SHP77 treated with DMSO at 0.1 percent for 48 hours (cell line): ENCODE results near the gene RAB18.
"Not testable (repeated sequence)": the region's sequence is repeated elsewhere in the genome, so short reads cannot be mapped to it uniquely, and the experiment has no call there.

Source experiments
- DNase-seq: peaks from one replicate; lab custom pipeline; 2025; lab: John Stamatoyannopoulos, UW

RAB18 gene

DNA sequence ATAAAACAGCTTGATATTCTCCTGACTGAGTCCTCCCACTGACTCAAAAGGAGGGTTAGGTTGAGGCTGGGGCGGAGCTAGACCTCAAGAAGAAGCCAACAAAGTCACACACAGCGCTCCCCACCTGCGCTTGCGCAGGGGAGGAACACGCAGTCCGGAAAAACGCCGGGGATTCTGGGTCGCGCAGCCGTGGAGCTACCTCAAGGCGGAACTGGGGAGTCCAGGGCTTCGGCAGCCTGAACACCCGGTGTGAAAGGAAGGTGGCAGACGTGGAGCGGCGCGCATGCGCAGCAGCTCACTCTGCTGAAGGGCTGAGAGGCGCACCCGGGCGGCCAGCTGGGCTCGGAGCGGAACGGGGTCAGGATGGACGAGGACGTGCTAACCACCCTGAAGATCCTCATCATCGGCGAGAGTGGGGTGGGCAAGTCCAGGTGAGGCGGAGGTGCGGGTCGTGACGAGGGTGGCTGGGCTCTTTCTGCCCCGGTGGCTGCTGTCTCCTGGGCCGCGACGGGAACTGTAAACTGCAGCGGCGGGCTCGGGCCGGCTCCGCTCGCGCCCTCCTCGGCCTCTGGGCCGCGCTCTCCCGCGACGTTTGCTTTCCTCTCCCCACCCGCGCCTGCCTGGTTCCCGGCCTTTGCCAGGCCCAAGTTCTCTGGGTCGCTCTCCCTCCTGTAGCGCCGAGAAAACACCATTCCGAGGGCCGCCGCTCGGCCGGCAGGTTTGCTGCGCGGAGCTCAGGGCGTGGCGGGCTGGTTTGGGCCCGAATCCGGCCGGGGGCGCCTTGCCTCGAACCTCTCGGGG is at the start of gene RAB18:
TSS of gene RAB18 (plus strand) at position 298 of the 801 bp plus-strand sequence. CDS start at position 364, 66 bp downstream.
- peak; percentile 85 for DNase-seq

DNA sequence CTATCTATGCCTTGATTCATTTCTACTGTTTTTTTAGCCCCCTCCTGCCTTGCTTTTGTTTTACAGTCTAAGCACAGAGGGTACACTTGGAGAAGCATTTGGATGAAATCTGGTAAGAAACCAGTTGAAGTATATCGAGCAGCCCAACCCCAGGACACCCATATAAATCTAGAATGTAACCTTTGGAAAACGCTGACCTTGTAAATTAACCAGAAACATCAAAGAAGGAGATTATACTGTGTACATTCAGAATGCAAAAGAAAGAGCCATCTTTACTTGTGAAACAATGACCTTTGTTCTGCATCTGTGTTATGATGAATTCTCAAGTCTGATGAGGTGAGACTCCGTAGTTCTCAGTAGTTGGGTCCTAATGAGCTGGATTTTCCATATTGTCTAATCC is 49.3 kb upstream of the RAB18 start:
- DNase-seq, result no peak

DNA sequence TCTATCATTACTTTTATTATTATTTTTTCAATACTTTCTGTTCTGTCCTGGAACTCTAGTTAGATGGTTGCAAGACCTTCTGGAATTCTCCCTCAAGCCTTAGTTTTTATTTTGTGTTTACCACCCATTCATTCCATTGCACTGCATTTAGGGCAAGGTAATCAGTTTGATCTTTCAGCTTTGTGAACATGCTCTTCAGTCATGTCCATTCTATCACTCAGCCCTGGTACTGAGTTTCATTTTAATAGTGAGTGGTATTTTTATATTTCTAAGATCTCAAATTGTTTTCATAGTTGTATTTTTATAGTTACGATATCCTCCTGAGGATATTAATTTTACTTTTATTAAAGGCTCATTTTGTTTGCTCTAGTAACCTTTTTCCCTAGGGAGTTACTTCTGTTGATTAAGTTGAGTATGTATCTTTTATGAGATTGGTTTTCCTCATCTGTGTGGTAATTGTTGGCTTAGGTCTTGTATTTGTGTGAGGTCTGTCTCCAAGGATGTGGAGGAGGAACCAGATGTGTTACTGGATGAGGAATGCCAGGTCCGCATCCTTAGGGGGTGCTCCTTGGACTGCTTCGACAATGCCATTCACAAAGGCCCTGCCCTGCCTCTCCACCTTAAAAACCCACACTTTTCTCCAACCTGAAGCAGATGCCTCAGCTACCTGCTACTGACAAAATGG is 46.7 kb upstream of the RAB18 start:
- DNase-seq, result no peak

DNA sequence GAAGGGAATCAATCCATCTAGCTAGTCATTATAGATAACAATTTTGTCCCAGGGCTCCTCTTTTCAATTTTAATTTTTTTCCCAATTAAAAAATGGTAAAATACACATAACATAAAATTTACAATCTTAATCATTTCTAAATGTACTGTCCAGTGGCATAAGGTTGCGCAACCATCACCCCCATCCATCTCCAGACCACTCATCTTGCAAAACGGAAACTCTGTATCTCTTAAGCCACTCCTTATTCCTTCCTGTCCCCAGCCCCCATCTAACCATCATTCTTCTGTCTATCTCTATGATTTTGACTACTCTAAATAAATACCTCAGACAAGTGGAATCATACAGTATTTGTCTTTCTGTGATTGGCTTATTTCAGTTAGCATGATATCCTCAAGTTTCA is 46.1 kb upstream of the RAB18 start:
- DNase-seq, result no peak

DNA sequence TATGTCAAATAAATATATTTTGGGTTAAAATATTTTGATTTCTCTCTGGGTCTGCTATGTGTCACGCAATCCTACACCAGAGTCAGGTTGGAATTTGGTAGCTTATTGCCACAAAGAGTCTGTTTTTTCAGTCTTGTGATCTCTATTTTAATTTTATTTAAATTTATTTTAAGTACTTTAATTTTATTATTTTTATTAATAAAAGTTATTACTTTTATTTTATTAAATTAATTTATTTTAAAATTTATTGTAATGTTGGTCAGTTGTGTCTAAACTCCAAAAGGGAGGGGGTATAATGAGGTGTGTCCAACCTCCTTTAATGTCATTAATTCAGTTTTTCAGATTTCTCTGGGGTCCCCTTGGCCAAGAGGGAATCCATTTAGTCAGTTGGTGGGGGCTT is 42.8 kb upstream of the RAB18 start:
- no peak for DNase-seq

DNA sequence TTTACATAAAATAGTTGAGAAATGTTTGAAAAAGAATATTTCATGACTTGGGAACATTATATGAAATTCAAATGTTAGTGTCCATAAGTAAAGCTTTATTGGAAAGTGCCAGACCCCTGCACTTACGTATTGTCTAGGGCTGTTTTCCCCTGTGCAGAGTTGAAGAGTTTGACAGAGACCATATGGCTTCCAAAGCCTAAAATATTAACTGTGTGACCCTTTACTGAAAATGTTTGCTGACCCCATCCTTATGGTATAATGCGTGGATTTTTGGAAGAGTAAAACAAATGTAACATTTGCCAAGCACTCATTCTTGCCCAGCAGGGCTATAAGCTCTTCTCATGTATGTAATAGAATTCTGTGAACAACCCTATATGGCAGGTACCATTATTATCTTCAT is 40.1 kb upstream of the RAB18 start:
- no peak for DNase-seq

DNA sequence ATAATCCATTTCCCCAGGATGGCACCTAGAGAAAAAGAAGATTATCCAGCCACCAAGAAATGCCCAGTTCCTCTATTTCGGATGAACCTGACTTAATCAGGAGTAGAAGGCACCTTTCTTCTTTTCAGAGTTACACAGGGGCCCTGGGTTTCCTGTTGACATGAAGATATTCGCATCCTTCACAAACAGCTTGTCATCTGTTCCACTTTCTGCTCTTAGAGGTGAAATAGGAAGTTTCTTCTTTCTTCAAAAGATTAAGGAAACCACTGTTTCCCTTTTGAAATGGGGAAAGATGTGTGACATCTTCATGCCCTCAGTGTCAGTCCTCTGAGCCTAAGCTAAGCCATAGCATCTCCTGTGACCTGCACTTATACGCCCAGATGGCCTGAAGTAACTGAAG is 39.1 kb upstream of the RAB18 start:
- DNase-seq, result no peak

DNA sequence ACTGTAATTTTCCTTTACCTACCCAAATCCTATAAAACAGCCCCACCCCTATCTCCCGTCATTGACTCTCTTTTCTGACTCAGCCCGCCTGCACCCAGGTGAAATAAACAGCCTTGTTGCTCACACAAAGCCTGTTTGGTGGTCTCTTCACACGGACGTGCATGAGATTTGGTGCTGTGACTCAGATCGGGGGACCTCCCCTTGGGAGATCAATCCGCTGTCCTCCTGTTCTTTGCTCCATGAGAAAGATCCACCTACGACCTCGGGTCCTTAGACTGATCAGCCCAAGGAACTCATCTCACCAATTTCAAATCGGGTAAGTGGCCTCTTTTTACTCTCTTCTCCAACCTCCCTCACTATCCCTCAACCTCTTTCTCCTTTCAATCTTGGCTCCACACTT is 38.5 kb upstream of the RAB18 start:
- DNase-seq, result not testable (repeated sequence)

DNA sequence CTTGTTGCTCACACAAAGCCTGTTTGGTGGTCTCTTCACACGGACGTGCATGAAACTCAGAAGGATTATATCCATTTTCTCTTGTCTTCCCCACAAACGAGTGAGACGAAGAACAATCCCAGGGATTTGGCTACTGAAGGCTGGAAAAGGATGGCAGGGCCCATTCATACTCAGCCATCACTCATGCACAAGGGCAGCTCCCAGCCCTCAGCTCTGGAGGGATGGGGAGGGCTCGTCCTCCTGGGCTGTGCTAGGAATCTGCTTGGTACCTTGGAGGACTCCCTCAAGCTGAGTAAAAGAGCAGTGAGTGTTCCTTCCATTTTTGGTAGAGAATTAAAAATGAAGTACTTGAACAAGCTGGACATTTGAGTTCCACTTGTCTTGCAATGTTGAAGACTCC is 33.2 kb upstream of the RAB18 start:
- DNase-seq, result no peak

DNA sequence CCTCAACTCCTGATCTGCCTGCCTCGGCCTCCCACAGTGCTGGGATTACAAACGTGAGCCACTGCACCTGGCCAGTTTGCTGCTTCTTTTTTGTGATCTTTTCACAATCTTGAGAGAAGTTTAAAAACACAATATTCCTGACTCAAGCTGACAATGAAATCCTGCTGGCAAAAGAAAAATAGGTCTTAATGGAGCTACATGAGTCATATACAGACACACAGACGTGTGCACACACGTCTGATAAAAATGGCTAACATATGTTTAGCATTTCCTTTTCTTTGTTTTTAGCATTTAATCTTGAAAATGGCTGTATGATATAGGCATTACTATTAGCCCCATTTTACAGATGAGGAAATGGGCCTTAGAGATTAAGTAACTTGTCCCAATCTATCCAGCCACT is 29.4 kb upstream of the RAB18 start:
- DNase-seq, result no peak

DNA sequence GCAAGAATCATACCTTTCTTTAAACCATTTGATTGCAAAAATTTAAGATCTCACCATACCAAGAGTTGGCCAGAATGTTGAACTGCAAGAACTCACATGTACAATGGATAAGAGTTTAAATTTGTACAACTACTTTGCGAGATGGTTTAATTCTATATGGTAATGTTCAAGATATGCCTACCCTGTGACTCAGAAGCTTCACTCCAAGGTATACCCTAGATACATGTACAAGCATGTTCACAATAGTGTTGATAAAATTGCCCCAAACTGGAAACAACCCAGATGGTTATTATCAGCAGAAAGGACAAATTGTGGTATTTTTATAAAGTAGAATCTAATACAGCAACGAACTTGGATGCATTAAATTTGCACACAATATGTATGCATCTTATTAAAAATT is 25.1 kb upstream of the RAB18 start:
- no peak for DNase-seq

DNA sequence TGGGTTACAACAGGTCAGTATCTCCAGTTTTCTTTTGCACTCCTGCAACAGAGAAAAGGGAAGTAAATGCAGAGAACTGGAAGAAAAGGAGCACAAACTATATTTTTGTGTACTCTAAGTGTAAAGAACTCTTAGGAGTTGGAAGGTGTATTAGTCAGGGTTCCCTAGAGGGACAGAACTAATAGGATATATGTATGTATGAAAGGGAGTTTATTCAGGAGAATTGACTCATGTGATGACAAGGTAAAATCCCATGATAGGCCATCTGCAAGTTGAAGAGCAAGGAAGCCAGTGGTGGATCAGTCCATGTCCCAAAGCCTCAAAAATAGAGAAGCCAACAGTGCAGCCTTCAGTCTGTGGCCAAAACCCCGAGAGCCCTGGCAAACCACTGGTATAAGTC is 22.6 kb upstream of the RAB18 start:
- DNase-seq, result no peak

DNA sequence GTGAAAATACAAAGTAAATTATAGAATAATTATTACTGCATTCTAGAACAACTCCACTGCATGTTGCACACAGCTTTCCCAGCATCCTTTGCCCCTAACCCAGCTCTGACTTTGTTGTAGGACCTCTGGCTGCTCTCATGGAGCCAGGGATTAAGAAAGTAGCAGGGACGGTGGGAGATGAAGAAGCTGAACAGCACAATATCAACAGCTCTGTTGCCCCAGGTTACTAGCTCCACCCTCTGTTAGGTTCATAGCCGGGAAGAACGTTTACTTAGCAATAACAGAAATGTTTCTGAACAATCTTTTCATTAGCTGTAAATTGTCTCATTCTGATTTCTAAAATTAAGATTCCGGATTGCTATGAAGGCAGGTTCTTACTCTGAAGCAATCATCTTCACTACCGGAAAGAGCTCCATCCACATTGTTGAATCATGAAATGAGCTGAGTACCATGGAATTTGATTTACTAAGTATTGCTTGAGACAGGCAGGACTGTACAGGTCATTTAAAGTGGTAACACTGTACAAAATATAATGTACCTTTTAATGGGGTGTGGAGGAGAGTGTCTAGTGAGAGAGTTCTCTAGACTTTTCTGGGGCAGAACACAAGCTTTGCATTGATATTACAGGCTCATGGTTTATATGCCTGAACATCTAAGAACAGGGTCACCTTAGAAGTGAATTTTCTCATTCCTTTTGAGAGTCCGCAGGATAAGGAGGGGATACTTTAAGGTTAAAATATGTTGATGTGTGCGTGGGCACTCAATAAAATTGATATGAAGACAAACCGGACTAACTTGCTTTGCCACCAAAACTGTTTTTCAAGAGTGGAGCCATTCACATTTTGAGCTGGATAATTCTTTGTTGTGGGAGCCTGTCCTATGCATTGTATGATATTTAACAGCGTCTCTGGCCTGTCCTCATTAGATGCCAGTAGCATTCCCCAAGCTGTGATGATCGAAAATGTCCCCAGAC is 20.8 kb upstream of the RAB18 start:
- no peak for DNase-seq

DNA sequence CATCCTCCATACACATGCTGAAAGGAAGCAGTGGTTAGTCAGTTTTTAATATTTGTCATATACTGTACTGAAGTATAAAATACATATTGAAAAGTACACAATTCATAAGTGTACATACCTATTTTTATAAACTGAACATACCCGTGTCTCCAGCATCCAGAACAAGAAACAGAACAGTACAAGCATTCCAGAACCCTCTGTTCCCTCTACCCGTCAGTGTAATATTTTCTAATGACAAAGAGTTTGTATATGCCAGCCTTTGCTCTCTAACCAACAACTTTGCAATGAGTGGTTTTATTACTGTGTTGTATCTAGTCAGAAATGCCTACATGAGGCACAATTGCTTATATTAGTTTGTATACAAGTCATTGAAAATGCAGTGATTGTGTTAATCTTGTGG is 18.7 kb upstream of the RAB18 start:
- no peak for DNase-seq

DNA sequence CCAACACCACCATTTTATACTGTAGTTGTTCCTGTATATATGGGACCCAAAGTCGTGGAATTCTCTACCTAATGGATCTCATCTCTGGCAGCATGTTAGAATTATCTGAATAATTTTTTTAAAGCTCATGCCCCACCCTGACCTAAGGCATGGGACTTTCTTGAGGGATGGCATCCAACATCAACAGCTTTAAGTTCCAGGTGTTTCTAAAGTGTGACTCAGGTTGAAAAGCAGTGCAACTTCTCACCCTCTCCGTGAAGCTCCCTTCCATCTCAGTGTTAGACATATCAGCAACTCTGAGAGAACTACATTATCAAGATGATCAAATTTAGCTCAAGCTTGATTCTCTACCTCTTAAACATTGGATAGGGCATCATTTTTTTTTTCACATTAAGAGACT is 18.1 kb upstream of the RAB18 start:
- DNase-seq, result no peak

DNA sequence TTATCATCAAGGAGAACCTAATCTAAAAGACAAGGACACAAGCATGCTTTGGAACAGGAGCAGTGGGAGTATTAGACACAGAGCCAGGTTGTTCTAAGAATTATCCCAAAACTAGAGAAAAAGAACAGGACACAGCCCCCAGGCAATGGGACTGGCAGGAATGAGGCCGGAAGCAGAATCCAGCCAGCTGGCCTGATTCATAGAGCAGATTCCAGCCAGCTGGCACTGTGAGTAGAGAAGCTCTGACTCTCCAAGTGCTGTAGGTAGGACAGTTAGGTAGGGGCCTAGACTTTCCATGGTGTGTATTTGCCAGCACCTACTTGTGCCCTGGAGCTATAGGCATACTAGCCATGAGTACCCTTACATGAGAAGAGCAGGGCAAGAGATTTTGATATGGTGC is 13.3 kb upstream of the RAB18 start:
- DNase-seq, result no peak

DNA sequence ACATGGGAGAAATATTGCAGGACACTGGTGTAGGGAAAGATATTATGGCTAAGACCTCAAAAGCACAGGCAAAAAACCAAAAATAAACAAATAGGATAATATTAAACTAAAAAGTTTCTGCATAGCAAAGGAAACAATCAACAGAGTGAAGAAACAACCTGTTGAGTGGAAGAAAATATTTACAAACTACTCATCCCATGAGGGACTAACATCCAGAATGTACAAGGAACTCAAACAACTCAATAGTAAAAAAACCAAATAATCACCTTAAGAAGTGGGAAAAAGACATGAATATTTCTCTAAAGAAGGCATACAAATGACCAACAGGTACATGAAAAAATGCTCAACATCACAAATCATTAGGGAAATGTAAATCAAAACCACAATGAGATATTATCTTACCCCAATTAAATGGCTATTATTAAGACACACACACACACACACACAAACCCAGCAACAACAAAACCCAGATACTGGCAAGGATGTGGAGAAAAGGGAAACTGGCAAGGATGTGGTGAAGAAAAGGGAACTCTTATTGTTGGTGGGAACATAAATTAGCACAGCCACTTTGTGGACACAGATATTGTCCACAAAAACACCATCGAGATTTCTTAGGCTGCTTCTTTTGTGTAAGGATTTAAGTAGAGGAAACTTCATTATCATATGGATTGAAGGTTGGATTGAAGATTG is 9.8 kb upstream of the RAB18 start:
- no peak for DNase-seq

DNA sequence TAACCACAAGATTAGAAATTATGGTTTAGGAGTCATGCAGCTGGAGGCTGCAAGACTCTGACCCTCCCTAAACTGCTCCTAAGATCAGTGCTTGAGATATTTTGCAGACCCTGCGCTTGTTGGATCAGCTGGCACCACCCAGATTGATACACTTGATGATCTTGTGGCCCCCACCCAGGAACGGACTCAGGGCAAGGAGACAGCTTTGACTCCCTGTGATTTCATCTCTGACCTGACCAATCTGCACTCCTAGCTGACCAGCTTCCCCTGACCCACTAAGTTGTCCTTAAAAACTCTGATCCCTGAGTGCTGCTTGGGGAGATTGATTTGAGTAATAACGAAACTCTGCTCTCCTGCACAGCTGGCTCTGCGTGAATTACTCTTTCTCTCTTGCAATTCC is 8.0 kb upstream of the RAB18 start:
- no peak for DNase-seq

DNA sequence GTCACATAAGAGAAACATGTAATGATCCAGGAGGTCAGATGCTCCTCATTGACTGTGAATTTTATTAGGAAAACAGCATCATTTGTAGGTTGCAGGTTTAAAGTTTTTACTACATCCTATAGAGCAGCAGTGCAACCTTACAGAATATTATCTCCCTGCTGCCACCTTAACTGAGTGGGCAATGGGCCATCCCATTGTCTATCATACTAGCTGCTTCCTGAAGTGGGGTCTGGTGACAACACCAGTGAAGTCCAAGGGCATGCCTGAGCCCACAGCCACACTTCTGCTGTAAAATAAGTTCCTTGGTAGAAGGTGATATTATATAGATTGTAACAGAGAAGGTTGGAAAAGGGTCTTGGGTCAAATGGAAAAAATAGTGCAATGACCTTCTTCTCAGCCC is 4.0 kb upstream of the RAB18 start:
- no peak for DNase-seq

DNA sequence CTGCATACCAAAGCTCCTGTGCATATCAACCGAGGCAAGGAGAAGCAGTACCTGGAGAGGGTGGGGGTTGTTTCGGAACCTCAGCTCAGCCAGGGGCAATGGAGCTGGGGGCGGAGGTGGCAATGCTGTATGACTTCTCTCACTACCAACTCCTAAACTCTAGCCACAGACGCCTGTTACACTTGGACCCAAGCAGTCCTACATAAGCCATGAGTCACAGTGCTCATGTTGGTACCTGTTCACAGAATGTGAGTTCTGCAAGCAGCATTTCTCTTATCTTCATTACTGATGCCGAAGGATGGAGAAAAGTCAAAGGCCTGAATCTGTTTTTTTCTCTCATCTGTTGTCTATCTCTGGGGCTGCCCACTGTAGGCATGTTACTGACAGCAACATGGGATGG is 3.2 kb upstream of the RAB18 start:
- DNase-seq, result no peak

DNA sequence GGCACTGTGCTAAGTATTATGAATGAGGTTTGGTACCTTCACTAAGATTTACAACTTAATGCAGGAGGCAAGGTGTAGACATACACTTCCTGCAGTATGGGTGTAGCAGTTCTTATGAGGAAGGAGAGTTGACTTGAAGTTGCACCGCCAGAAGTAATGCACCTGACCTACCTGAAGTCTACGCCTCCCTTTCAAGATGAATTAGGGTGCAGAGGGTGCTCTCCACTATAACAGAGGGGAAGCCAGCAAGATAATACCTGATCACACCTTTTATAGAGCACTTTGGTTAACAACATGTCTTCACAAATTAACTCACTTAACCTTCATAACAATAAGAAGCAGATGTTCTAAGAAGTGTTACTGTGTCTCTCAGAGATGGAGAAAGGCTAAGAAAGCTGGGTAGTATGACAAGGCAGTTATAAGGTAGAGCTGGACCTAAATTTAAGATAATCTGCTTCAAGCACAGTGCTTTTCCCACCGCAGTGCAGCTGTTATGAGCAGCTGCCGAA is 552 bp upstream of the RAB18 start:
- DNase-seq, result peak; percentile 56
